WTC11 (cell line): ENCODE data around the gene ZNF683.

Experiments
- CTCF ChIP-seq: fragments of 200-600 bp; IDR thresholded peaks from 2 replicates; pipeline ENCODE4 v1.8.0; 2022; ENCODE audit warnings: antibody characterized with exemption
- ESRRA ChIP-seq: sonication (generic); formaldehyde crosslinking; IDR thresholded peaks from 2 replicates; pipeline ENCODE4 v1.8.1; 2022; ENCODE audit warnings: mild to moderate bottlenecking, missing genetic modification reagents, borderline replicate concordance
- GABPB1 ChIP-seq: sonication (generic); formaldehyde crosslinking; IDR thresholded peaks from 2 replicates; pipeline ENCODE4 v1.8.1; 2023; ENCODE audit warnings: mild to moderate bottlenecking, missing genetic modification reagents
- JUN ChIP-seq: sonication (generic); formaldehyde crosslinking; IDR thresholded peaks from 2 replicates; pipeline ENCODE4 v1.8.0; 2023; ENCODE audit warnings: mild to moderate bottlenecking, missing genetic modification reagents
- MYBL2 ChIP-seq: sonication (generic); formaldehyde crosslinking; IDR thresholded peaks from 2 replicates; pipeline ENCODE4 v1.8.1; 2023; ENCODE audit warnings: mild to moderate bottlenecking, moderate library complexity, missing genetic modification reagents
- NR2C2 ChIP-seq: sonication (generic); formaldehyde crosslinking; IDR thresholded peaks from 2 replicates; pipeline ENCODE4 v1.8.0; 2022; ENCODE audit warnings: mild to moderate bottlenecking, missing genetic modification reagents
- SMAD3 ChIP-seq: sonication (generic); formaldehyde crosslinking; IDR thresholded peaks from 2 replicates; pipeline ENCODE4 v1.8.0; 2022; ENCODE audit warnings: missing genetic modification reagents, mild to moderate bottlenecking, borderline replicate concordance

- TF ChIP-seq ESRRA (CRISPR knock-in tag) (no peak), CTCF (no peak), MYBL2 (CRISPR knock-in tag) (no peak), GABPB1 (CRISPR knock-in tag) (no peak), JUN (CRISPR knock-in tag) (no peak), NR2C2 (CRISPR knock-in tag) (no peak), SMAD3 (CRISPR knock-in tag) (no peak)
These were observed 16.4 kb downstream of the ZNF683 start for GRCh38 chr1:26356106-26356505.
